ENCODE measurements around the gene KIRREL3. TPM values are rescaled to one million over a fixed set of nuclear protein-coding genes. Genes with fewer than 3 reads are reported as not detected.
A peak's percentile ranks its signal among the peaks of the same experiment; 100 is the strongest.

The KIRREL3 gene
- polyA plus RNA-seq, 2 of the 4 experiments (the other 2 are of a cell fraction): 3.0 to 11.0 TPM

- H3K4me1 ChIP-seq: peaks cover 15% of the 10 kb centered on the region; the same call in 2 of the 3 replicates
- H3K4me3 ChIP-seq: no peak overlapping the region
- H3K27ac ChIP-seq: peak overlapping the region; percentile 47 to 51; a peak in 4 of 6 replicates
- FAIRE-seq (no peak), ATAC-seq (peak; percentile 20 to 24; a peak in 2 of 6 replicates), DNase-seq (ENCODE audit: low read depth in 1 of 2, low spot score in 1 of 2) (no peak)
- CTCF ChIA-PET: interaction anchor here (1.1 kb wide), 1 partner anchor 31 kb away, joined by 3 read pairs; no protein-coding TSS in a partner anchor
- peak overlapping the region; percentile 60 for H3K4me2 ChIP-seq
- POLR2A ChIA-PET: no interaction called here
- WGBS (ENCODE audit: missing lambda C conversion rate): 72% methylated on average over 11 of the region's 12 CpGs
- no peaks in the 10 kb centered on the region for H3K9me3 ChIP-seq
- TF ChIP-seq HEYL (CRISPR knock-in tag; IDR thresholded peaks at IDR 0.05): no peak
- TF ChIP-seq RCOR1 (IDR thresholded peaks at IDR 0.05; ENCODE audit: low read depth, low read length): no peak
- TF ChIP-seq BHLHE40 (IDR thresholded peaks at IDR 0.05; ENCODE audit: low read depth, low read length): no peak
- TF ChIP-seq HMGXB4 (CRISPR knock-in tag; IDR thresholded peaks at IDR 0.05; ENCODE audit: borderline replicate concordance): no peak
- TF ChIP-seq FOSB (CRISPR knock-in tag; IDR thresholded peaks at IDR 0.05): no peak
- no peak for TF ChIP-seq HES2 (IDR thresholded peaks at IDR 0.05)
- no peak for TF ChIP-seq TFCP2L1 (CRISPR knock-in tag; IDR thresholded peaks at IDR 0.05)
- TF ChIP-seq E2F6 (IDR thresholded peaks at IDR 0.05; ENCODE audit: borderline replicate concordance, low read depth): no peak
- TF ChIP-seq ZSCAN20 (CRISPR knock-in tag; IDR thresholded peaks at IDR 0.05): no peak
- no peak for TF ChIP-seq KDM1A (IDR thresholded peaks at IDR 0.05; ENCODE audit: low read depth)
- TF ChIP-seq ESRRA (IDR thresholded peaks at IDR 0.05; ENCODE audit: borderline replicate concordance, low read length): no peak
- TF ChIP-seq ZFP36 (IDR thresholded peaks at IDR 0.05; ENCODE audit: borderline replicate concordance, partially characterized antibody): no peak
- TF ChIP-seq RAD21 (conservative IDR thresholded peaks at IDR 0.05 in 1 of 2, IDR thresholded peaks at IDR 0.05 in 1 of 2): no peak
- TF ChIP-seq MAFK (IDR thresholded peaks at IDR 0.05; ENCODE audit: partially characterized antibody): no peak
- TF ChIP-seq MYC (IDR thresholded peaks at IDR 0.05; ENCODE audit: borderline replicate concordance, low read length): no peak
- TF ChIP-seq CBX2 (IDR thresholded peaks at IDR 0.05; ENCODE audit: borderline replicate concordance, low read depth): no peak
These were observed 345.4 kb downstream of the KIRREL3 start for GRCh38 chr11:126654886-126655806.

DNA sequence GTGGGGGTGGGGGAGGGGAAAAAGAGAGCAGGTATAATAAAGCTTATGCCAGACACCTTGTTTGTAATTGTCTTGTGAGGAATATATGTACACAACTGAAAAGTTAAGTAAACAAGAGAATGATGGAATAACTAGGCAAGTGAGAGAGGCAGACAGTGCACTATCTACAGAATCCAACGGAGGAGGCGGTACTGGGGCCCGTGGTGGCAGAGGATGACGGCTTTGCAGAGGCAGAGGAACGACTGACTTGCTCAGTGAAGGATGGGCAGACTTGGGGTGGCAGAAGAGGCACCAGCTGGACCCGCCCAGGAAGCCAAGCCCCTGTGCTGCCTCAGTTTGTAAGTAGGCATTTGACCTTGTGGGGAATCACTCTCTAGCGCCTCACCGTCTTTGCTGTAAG, 347.5 kb downstream of the KIRREL3 start:
- Histone ChIP-seq H3K4me2 (no peak overlapping the region), H3K4me3 (no peak overlapping the region), H3K9me3 (no peaks in the 10 kb centered on the region), H3K4me1 (peaks cover 18% of the 10 kb centered on the region), H3K27ac (no peak overlapping the region)
- 67% methylated on average over 8 of the region's 8 CpGs for WGBS (ENCODE audit: missing lambda C conversion rate)
- no peak for TF ChIP-seq ESRRA (IDR thresholded peaks at IDR 0.05; ENCODE audit: borderline replicate concordance, low read length)
- no peak for TF ChIP-seq KDM1A (IDR thresholded peaks at IDR 0.05; ENCODE audit: low read depth)
- TF ChIP-seq MAZ (IDR thresholded peaks at IDR 0.05; ENCODE audit: borderline replicate concordance, low read depth, low read length): no peak
- no peak for TF ChIP-seq CBX8 (IDR thresholded peaks at IDR 0.05)
- ChIA-PET POLR2A (no interaction called here), CTCF (no interaction called here)
- ATAC-seq (no peak), DNase-seq (ENCODE audit: low read depth in 1 of 2, low spot score in 1 of 2) (no peak), FAIRE-seq (no peak)

- peak; percentile 46 to 62 for DNase-seq (ENCODE audit: low read depth in 1 of 2, low spot score in 1 of 2)
- POLR2A ChIA-PET: no interaction called here
- H3K4me2 ChIP-seq: peak overlapping the region; percentile 68
- FAIRE-seq: no peak
- H3K9me3 ChIP-seq: no peaks in the 10 kb centered on the region
- H3K27ac ChIP-seq: peak overlapping the region; percentile 60 to 81; a peak in 5 of 6 replicates
- TF ChIP-seq HDAC2 (IDR thresholded peaks at IDR 0.05) (no peak), FOSL2 (IDR thresholded peaks at IDR 0.05) (no peak), FOSL2 (CRISPR knock-in tag; IDR thresholded peaks at IDR 0.05) (peak; percentile 32), POLR2AphosphoS2 (conservative IDR thresholded peaks at IDR 0.05; ENCODE audit: low read length) (no peak), CHD2 (IDR thresholded peaks at IDR 0.05; ENCODE audit: low read length, partially characterized antibody) (peak; percentile 63)
- CTCF ChIA-PET: interaction anchor here (0.7 kb wide), 1 partner anchor 343 kb away, joined by 3 read pairs; no protein-coding TSS in a partner anchor
- H3K4me3 ChIP-seq: no peak overlapping the region
- WGBS (ENCODE audit: missing lambda C conversion rate): 2% methylated on average over 3 of the region's 5 CpGs
- H3K4me1 ChIP-seq: peaks cover 17% of the 10 kb centered on the region
- peak; percentile 94 to 96 for ATAC-seq
These were observed 352.8 kb downstream of the KIRREL3 start for GRCh38 chr11:126647735-126648134.

Measured in A549 (cell line).